ENCODE measurements around the gene CKB. TPM values are rescaled to one million over a fixed set of nuclear protein-coding genes. Genes with fewer than 3 reads are reported as not detected.

CKB gene
- total RNA-seq: 278 TPM

- peak; percentile 43 for DNase-seq
Observed at GRCh38 chr14:103522649-103523574, at the start of gene CKB. Gene CKB, minus strand, starts transcription at chr14:103522830. Its CDS starts 337 bp downstream, at chr14:103522493.

GRCh38 chr14:103569408-103569807, 46.8 kb upstream of the CKB start:
- no peak for DNase-seq

GRCh38 chr14:103568952-103569351, 46.3 kb upstream of the CKB start:
- DNase-seq: no peak

- DNase-seq: no peak
Observed at GRCh38 chr14:103563844-103564505, 41.3 kb upstream of the CKB start.

GRCh38 chr14:103563226-103563620, 40.6 kb upstream of the CKB start:
- no peak for DNase-seq

- peak; percentile 78 for DNase-seq
Observed at GRCh38 chr14:103562429-103563225, 40.0 kb upstream of the CKB start, which contains the start of the genes BAG5 and COA8. Gene BAG5, minus strand, starts transcription at chr14:103562657. Its CDS starts 1,493 bp downstream, at chr14:103561164. Gene COA8, plus strand, starts transcription at chr14:103562960. Its CDS starts 42 bp downstream, at chr14:103563002.

GRCh38 chr14:103562179-103562428, 39.5 kb upstream of the CKB start:
- no peak for DNase-seq

GRCh38 chr14:103561381-103562178, 39.0 kb upstream of the CKB start:
- DNase-seq: no peak

- DNase-seq: no peak
Observed at GRCh38 chr14:103560691-103561090, 38.1 kb upstream of the CKB start.

GRCh38 chr14:103559766-103560165, 37.1 kb upstream of the CKB start:
- no peak for DNase-seq

GRCh38 chr14:103558071-103558882, 35.6 kb upstream of the CKB start:
- DNase-seq: no peak

- no peak for DNase-seq
Observed at GRCh38 chr14:103556946-103557758, 34.5 kb upstream of the CKB start.

- no peak for DNase-seq
Observed at GRCh38 chr14:103555559-103556337, 33.1 kb upstream of the CKB start.

GRCh38 chr14:103552846-103553210, 30.2 kb upstream of the CKB start:
- no peak for DNase-seq

- no peak for DNase-seq
Observed at GRCh38 chr14:103552011-103552845, 29.6 kb upstream of the CKB start.

GRCh38 chr14:103551338-103551762, 28.7 kb upstream of the CKB start:
- DNase-seq: no peak

- no peak for DNase-seq
Observed at GRCh38 chr14:103550451-103551337, 28.1 kb upstream of the CKB start.

All from occipital lobe (tissue), 2 donors.